PC-3 (cell line): ENCODE measurements around the gene RAB37. TPM values are rescaled to one million over a fixed set of nuclear protein-coding genes. Genes with fewer than 3 reads are reported as not detected.
A peak's percentile ranks its signal among the peaks of the same experiment; 100 is the strongest.

ENCODE experiments used
- ATAC-seq: fragments of 200-7000 bp; cut with Tn5 transposase; 2 replicates; pipeline ENCODE4 v1.9.1; 2020; ENCODE audit warnings: mild to moderate bottlenecking, moderate library complexity
- BruUV-seq: library from RNA; stranded (reverse); fragments of 400-500 nt; replicated peaks from 2 replicates; lab custom pipeline; 2021; lab: Mats Ljungman, UMichigan
- CTCF ChIA-PET: fragments of 300-600 bp; sonication (Branson Sonifier 250); formaldehyde crosslinking; loops from one replicate; lab custom pipeline; 2022; ENCODE audit warnings: antibody characterized with exemption; lab: Charles Lee
- POLR2A ChIA-PET: fragments of 300-600 bp; sonication (Branson Sonifier 250); formaldehyde crosslinking; loops from one replicate; lab custom pipeline; 2022; ENCODE audit warnings: antibody characterized with exemption; ENCODE audit not compliant: unreplicated experiment; lab: Charles Lee
- DNase-seq: peaks from one replicate; pipeline ENCODE4 v3.0.0-alpha.2; 2015
- H2AFZ ChIP-seq: fragments of 300-600 bp; sonication (generic); 2 replicates; pipeline ENCODE4 v1.6.0; 2016; ENCODE audit warnings: antibody characterized with exemption, low read length
- H3F3A ChIP-seq: fragments of 300-600 bp; sonication (generic); one replicate; pipeline ENCODE4 v1.6.0; 2017; ENCODE audit warnings: antibody characterized with exemption, low read length, control low read depth, mild to moderate bottlenecking; ENCODE audit not compliant: unreplicated experiment
- H3K27ac ChIP-seq: fragments of 300-600 bp; sonication (generic); 2 replicates; pipeline ENCODE4 v1.5.1; 2016; ENCODE audit warnings: mild to moderate bottlenecking, low read length
- H3K27me3 ChIP-seq: fragments of 300-600 bp; sonication (generic); 2 replicates; pipeline ENCODE4 v1.6.1; 2016; ENCODE audit warnings: low read length, mixed read lengths
- H3K36me3 ChIP-seq: fragments of 300-600 bp; sonication (generic); 2 replicates; pipeline ENCODE4 v1.6.1; 2016; ENCODE audit warnings: low read depth, mixed run types, low read length, mixed read lengths
- H3K4me1 ChIP-seq: fragments of 300-600 bp; sonication (generic); 2 replicates; pipeline ENCODE4 v1.5.1; 2016; ENCODE audit warnings: low read length; ENCODE audit not compliant: insufficient read depth
- H3K4me2 ChIP-seq: fragments of 300-600 bp; sonication (generic); 2 replicates; pipeline ENCODE4 v1.6.0; 2016; ENCODE audit warnings: low read length
- H3K4me3 ChIP-seq: fragments of 300-600 bp; sonication (generic); 2 replicates; pipeline ENCODE4 v1.5.1; 2016; ENCODE audit warnings: mild to moderate bottlenecking, low read length, mixed read lengths
- H3K79me2 ChIP-seq: fragments of 300-600 bp; sonication (generic); 2 replicates; pipeline ENCODE4 v1.6.1; 2017; ENCODE audit warnings: low read length, mixed read lengths
- H3K9ac ChIP-seq: fragments of 300-600 bp; sonication (generic); 2 replicates; pipeline ENCODE4 v1.6.0; 2016; ENCODE audit warnings: mild to moderate bottlenecking, low read length
- H3K9me2 ChIP-seq: fragments of 300-600 bp; sonication (generic); replicated peaks from 2 replicates; pipeline ENCODE4 v1.6.1; 2016; ENCODE audit warnings: mixed run types, low read length, mixed read lengths
- H3K9me3 ChIP-seq: fragments of 300-600 bp; sonication (generic); 2 replicates; pipeline ENCODE4 v1.6.1; 2016; ENCODE audit warnings: low read length, mixed read lengths
- H4K20me1 ChIP-seq: fragments of 300-600 bp; sonication (generic); 2 replicates; pipeline ENCODE4 v1.6.1; 2016; ENCODE audit warnings: low read length, mixed read lengths
- CTCF ChIP-seq: fragments of 300-600 bp; sonication (generic); conservative IDR thresholded peaks from 2 replicates; pipeline ENCODE4 v1.5.1; 2017; ENCODE audit warnings: antibody characterized with exemption, low read depth, mild to moderate bottlenecking, low read length
- EZH2 ChIP-seq: fragments of 300-600 bp; sonication (generic); IDR thresholded peaks from one replicate; pipeline ENCODE4 v1.6.1; 2017; ENCODE audit warnings: antibody characterized with exemption, mild to moderate bottlenecking, low read length; ENCODE audit not compliant: unreplicated experiment
- EZH2phosphoT487 ChIP-seq: fragments of 300-600 bp; sonication (generic); IDR thresholded peaks from 2 replicates; pipeline ENCODE4 v1.6.1; 2018; ENCODE audit warnings: mild to moderate bottlenecking, antibody characterized with exemption, low read length, borderline replicate concordance
- intact Hi-C: fragments of 100-400 bp; cut with micrococcal nuclease; formaldehyde crosslinking; loops from 2 replicates; pipeline ENCODE4 v1.9.0; 2023
- total RNA-seq: library from RNA; depleted of rRNA; stranded (reverse); fragments of >200 nt; gene quantifications from 2 replicates; pipeline ENCODE4 v1.2.3, GENCODE V29; 2014

The RAB37 gene
- total RNA-seq, 1 experiment from 2014 or later = 0.66 TPM

GRCh38 chr17:74744714-74745547, 7.9 kb downstream of the RAB37 start:
- ChIA-PET CTCF (interaction anchor here (0.6 to 3.5 kb wide), 5 partner anchors 26 to 128 kb away, joined by 3 to 29 read pairs (median 3); partner anchors contain the start of genes FDXR and NAT9), POLR2A (no interaction called here)
- no peak overlapping the region for H3K9ac ChIP-seq
- peak overlapping the region; percentile 70 for H3K4me2 ChIP-seq
- H3K4me1 ChIP-seq = peaks cover 13% of the 10 kb centered on the region
- intact Hi-C loops = loop anchor here (1.0 to 2.0 kb wide), 3 partner anchors 25 to 120 kb away; no protein-coding TSS in a partner anchor
- peaks cover 8% of the 10 kb centered on the region; the same call in 1 of the 2 replicates for H3K27me3 ChIP-seq
- H3K4me3 ChIP-seq = peak overlapping the region; percentile 37; the same call in 1 of the 2 replicates
- no peaks in the 10 kb centered on the region for H3F3A ChIP-seq
- peaks cover 14% of the 10 kb centered on the region for H3K79me2 ChIP-seq
- peak; percentile 96 for DNase-seq
- no peak overlapping the region for H3K27ac ChIP-seq
- TF ChIP-seq EZH2phosphoT487 (no peak), EZH2 (no peak), CTCF (peak; percentile 99)
- peak overlapping the region; percentile 70 for H2AFZ ChIP-seq
- peaks cover 7% of the 10 kb centered on the region; the same call in 1 of the 2 replicates for H4K20me1 ChIP-seq
- H3K9me3 ChIP-seq = no peaks in the 10 kb centered on the region
- no TSS peak for BruUV-seq
- no peaks in the 10 kb centered on the region for H3K36me3 ChIP-seq
- no peaks in the 10 kb centered on the region for H3K9me2 ChIP-seq
- ATAC-seq = peak; percentile 11

GRCh38 chr17:74745548-74746177, 8.6 kb downstream of the RAB37 start:
- H3K79me2 ChIP-seq = peaks cover 20% of the 10 kb centered on the region
- H3K9me3 ChIP-seq = no peaks in the 10 kb centered on the region
- ATAC-seq (no peak), DNase-seq (no peak)
- H3K27ac ChIP-seq = no peak overlapping the region
- no peaks in the 10 kb centered on the region for H3K9me2 ChIP-seq
- H3K4me1 ChIP-seq = peaks cover 20% of the 10 kb centered on the region
- H3K9ac ChIP-seq = no peak overlapping the region
- no peak overlapping the region for H2AFZ ChIP-seq
- BruUV-seq = no TSS peak
- no peak for TF ChIP-seq EZH2
- TF ChIP-seq CTCF = no peak
- no peak for TF ChIP-seq EZH2phosphoT487
- ChIA-PET POLR2A (no interaction called here), CTCF (interaction anchor here (0.6 to 3.5 kb wide), 5 partner anchors 11 to 128 kb away, joined by 3 to 29 read pairs (median 4); partner anchors contain the start of genes FDXR and NAT9)
- intact Hi-C loops = loop anchor here (2.0 kb wide), 1 partner anchor 89 kb away; no protein-coding TSS in a partner anchor
- no peaks in the 10 kb centered on the region for H3K36me3 ChIP-seq
- H3K4me3 ChIP-seq = no peak overlapping the region
- no peak overlapping the region for H3K4me2 ChIP-seq
- H3F3A ChIP-seq = no peaks in the 10 kb centered on the region
- 0 out of 2 replicates have a peak, but pooled peaks cover 2% of the 10 kb centered on the region for H3K27me3 ChIP-seq
- peaks cover 12% of the 10 kb centered on the region; the same call in 1 of the 2 replicates for H4K20me1 ChIP-seq
